ENCODE results near the gene GABRG3.

GABRG3 gene

GRCh38 chr15:27077790-27078189 lies 106.8 kb downstream of the GABRG3 start (continued):
- TF ChIP-seq TSHZ2 (CRISPR knock-in tag; IDR thresholded peaks at IDR 0.05) (no peak), SNAI2 (CRISPR knock-in tag; IDR thresholded peaks at IDR 0.05) (no peak), TOX (CRISPR knock-in tag; IDR thresholded peaks at IDR 0.05; ENCODE audit: borderline replicate concordance) (no peak), ISL1 (CRISPR knock-in tag; IDR thresholded peaks at IDR 0.05) (no peak), ZFP30 (CRISPR knock-in tag; IDR thresholded peaks at IDR 0.05) (no peak), ZNF565 (CRISPR knock-in tag; conservative IDR thresholded peaks at IDR 0.05; ENCODE audit: low read depth) (no peak)

GRCh38 chr15:27081676-27082418 lies 110.9 kb downstream of the GABRG3 start:
- TF ChIP-seq ZNF565 (CRISPR knock-in tag; conservative IDR thresholded peaks at IDR 0.05; ENCODE audit: low read depth): no peak
- TF ChIP-seq BACH2 (CRISPR knock-in tag; IDR thresholded peaks at IDR 0.05; ENCODE audit: borderline replicate concordance): no peak
- no peak for TF ChIP-seq TOX (CRISPR knock-in tag; IDR thresholded peaks at IDR 0.05; ENCODE audit: borderline replicate concordance)
- no peak for TF ChIP-seq ESRRG (CRISPR knock-in tag; IDR thresholded peaks at IDR 0.05)
- TF ChIP-seq ZFP30 (CRISPR knock-in tag; IDR thresholded peaks at IDR 0.05): no peak
- TF ChIP-seq CREB5 (CRISPR knock-in tag; IDR thresholded peaks at IDR 0.05; ENCODE audit: low read depth): no peak
- no peak for TF ChIP-seq ZNF70 (CRISPR knock-in tag; IDR thresholded peaks at IDR 0.05)
- no peak for TF ChIP-seq ZC3H10 (CRISPR knock-in tag; IDR thresholded peaks at IDR 0.05)
- TF ChIP-seq OSR1 (CRISPR knock-in tag; IDR thresholded peaks at IDR 0.05): no peak
- no peak for ATAC-seq

- ATAC-seq: no peak
- TF ChIP-seq ZFP30 (CRISPR knock-in tag; IDR thresholded peaks at IDR 0.05) (no peak), ZNF8 (CRISPR knock-in tag; IDR thresholded peaks at IDR 0.05) (no peak), BACH2 (CRISPR knock-in tag; IDR thresholded peaks at IDR 0.05; ENCODE audit: borderline replicate concordance) (no peak), ZNF565 (CRISPR knock-in tag; conservative IDR thresholded peaks at IDR 0.05; ENCODE audit: low read depth) (no peak), ESRRG (CRISPR knock-in tag; IDR thresholded peaks at IDR 0.05) (no peak), PATZ1 (CRISPR knock-in tag; IDR thresholded peaks at IDR 0.05; ENCODE audit: borderline replicate concordance) (no peak), POU6F1 (CRISPR knock-in tag; IDR thresholded peaks at IDR 0.05; ENCODE audit: borderline replicate concordance, low read depth) (no peak)
Observed at GRCh38 chr15:27082526-27082925, 111.5 kb downstream of the GABRG3 start.

GRCh38 chr15:27084844-27085243 lies 113.9 kb downstream of the GABRG3 start:
- no peak for ATAC-seq
- TF ChIP-seq TSHZ2 (CRISPR knock-in tag; IDR thresholded peaks at IDR 0.05) (no peak), SNAI2 (CRISPR knock-in tag; IDR thresholded peaks at IDR 0.05) (no peak), PATZ1 (CRISPR knock-in tag; IDR thresholded peaks at IDR 0.05; ENCODE audit: borderline replicate concordance) (no peak), RARB (CRISPR knock-in tag; IDR thresholded peaks at IDR 0.05) (no peak), ESRRG (CRISPR knock-in tag; IDR thresholded peaks at IDR 0.05) (no peak), CREB5 (CRISPR knock-in tag; IDR thresholded peaks at IDR 0.05; ENCODE audit: low read depth) (no peak), ZNF8 (CRISPR knock-in tag; IDR thresholded peaks at IDR 0.05) (no peak), TOX (CRISPR knock-in tag; IDR thresholded peaks at IDR 0.05; ENCODE audit: borderline replicate concordance) (no peak), ARNTL (CRISPR knock-in tag; IDR thresholded peaks at IDR 0.05; ENCODE audit: borderline replicate concordance, low read depth) (no peak)

Data from SK-N-SH treated with all-trans-retinoic acid at 6 μM for 48 hours (cell line).